Mucosa of descending colon (tissue), 3 donors: ENCODE data around the gene UBA6. TPM values are rescaled to one million over a fixed set of nuclear protein-coding genes. Genes with fewer than 3 reads are reported as not detected.
"Not testable (repeated sequence)": the region's sequence is repeated elsewhere in the genome, so short reads cannot be mapped to it uniquely, and the experiment has no call there.

Source experiments
- ATAC-seq: fragments of 200-7000 bp; cut with Tn5 transposase; one replicate; pipeline ENCODE4 v1.9.1; 2020; ENCODE audit warnings: mild to moderate bottlenecking, moderate library complexity
- DNase-seq, 3 donors: peaks; one replicate each; pipeline ENCODE4 v3.0.0-alpha.2; 2020
- H3K36me3 ChIP-seq: fragments of 200-600 bp; one replicate; pipeline ENCODE4 v1.8.0; 2021; ENCODE audit warnings: low read depth, mild to moderate bottlenecking
- H3K4me1 ChIP-seq: fragments of 200-600 bp; one replicate; pipeline ENCODE4 v1.8.0; 2021; ENCODE audit warnings: low read depth, mild to moderate bottlenecking
- H3K4me3 ChIP-seq: fragments of 200-600 bp; one replicate; pipeline ENCODE4 v1.8.0; 2021; ENCODE audit warnings: mild to moderate bottlenecking
- H3K9me3 ChIP-seq: fragments of 200-600 bp; one replicate; pipeline ENCODE4 v1.8.0; 2021; ENCODE audit warnings: mild to moderate bottlenecking
- intact Hi-C, 2 donors: fragments of 100-400 bp; cut with DNase I in 1 of 2; cut with micrococcal nuclease in 1 of 2; formaldehyde crosslinking; loops; one replicate each; pipeline versions ENCODE4 v1.11.0 to v1.11.1; 2022; cut with DNase I, micrococcal nuclease
- total RNA-seq, 3 donors: library from RNA; stranded (reverse); fragmentation: NEBNext Ultra II Directional in 2 of 3; extraction: Animal tissue kit (Norgen Biotek cat#: 25700) in 2 of 3; gene quantifications; one replicate each; pipeline versions ENCODE4 v1.2.1 to v1.2.4, GENCODE V29; 2021 to 2023
- TF ChIP-seq, protein P1 (sequence below): fragments of 200-600 bp; IDR thresholded peaks from one replicate; pipeline ENCODE4 v1.8.0; 2022; ENCODE audit warnings: antibody characterized with exemption, mild to moderate bottlenecking
- donor health status: DM: no; HTN: no; CAD: no; lungs with moderate emphysema.
- donor health status: DM: no; HTN: no; CAD: no.
- donor health status: DM: no; HTN: yes; CAD: no.

Gene UBA6
- total RNA-seq, 3 donors from 2014 or later: 35.1 to 49.2 (median 47.9) TPM

DNA sequence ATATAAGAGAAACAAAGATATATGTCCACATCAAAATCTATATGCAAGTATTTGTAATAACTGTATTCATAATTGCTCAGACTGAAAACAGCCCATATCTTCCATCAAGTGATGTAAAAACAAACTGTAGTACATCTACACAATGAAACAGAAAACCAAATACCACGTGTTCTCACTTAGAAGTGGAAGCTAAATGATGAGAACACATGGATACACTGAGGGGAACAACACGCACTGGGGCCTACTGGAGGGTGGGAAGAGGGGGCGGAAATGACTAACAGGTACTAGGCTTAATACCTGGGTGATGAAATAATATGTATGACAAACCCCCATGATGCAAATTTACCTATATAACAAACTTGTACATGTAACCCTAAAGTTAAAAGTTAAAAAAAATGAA is 42.7 kb downstream of the UBA6 start:
- no peaks in the 10 kb centered on the region for H3K4me1 ChIP-seq
- no peak for ATAC-seq
- intact Hi-C loops: no loop called here
- peaks cover 12% of the 10 kb centered on the region for H3K9me3 ChIP-seq
- DNase-seq: no peak
- TF ChIP-seq, protein P1, sequence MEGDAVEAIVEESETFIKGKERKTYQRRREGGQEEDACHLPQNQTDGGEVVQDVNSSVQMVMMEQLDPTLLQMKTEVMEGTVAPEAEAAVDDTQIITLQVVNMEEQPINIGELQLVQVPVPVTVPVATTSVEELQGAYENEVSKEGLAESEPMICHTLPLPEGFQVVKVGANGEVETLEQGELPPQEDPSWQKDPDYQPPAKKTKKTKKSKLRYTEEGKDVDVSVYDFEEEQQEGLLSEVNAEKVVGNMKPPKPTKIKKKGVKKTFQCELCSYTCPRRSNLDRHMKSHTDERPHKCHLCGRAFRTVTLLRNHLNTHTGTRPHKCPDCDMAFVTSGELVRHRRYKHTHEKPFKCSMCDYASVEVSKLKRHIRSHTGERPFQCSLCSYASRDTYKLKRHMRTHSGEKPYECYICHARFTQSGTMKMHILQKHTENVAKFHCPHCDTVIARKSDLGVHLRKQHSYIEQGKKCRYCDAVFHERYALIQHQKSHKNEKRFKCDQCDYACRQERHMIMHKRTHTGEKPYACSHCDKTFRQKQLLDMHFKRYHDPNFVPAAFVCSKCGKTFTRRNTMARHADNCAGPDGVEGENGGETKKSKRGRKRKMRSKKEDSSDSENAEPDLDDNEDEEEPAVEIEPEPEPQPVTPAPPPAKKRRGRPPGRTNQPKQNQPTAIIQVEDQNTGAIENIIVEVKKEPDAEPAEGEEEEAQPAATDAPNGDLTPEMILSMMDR: no peak
- no peak overlapping the region for H3K4me3 ChIP-seq
- peaks cover 12% of the 10 kb centered on the region for H3K36me3 ChIP-seq

DNA sequence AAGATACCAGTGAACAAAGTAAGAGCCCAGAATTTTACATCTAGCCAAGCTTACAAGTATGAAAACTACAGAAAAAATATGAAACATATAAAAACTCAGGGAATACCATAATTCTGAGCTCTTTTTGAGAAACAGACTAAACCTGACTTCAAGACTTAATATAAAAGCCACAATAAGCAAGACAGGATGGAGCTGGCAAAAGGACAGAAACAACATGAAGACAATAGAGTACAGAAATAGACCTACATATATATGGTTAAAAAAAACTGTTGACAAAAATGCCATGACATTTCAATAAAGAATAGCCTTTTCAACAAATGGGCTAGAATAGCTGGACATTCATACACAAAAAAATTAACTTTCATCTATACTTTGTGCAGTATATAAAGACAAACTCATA is 49.4 kb downstream of the UBA6 start:
- Histone ChIP-seq H3K4me1 (no peaks in the 10 kb centered on the region), H3K36me3 (no peaks in the 10 kb centered on the region), H3K9me3 (no peaks in the 10 kb centered on the region), H3K4me3 (no peak overlapping the region)
- no peak for ATAC-seq
- intact Hi-C loops: no loop called here
- TF ChIP-seq, protein P1: no peak
- DNase-seq: no peak

DNA sequence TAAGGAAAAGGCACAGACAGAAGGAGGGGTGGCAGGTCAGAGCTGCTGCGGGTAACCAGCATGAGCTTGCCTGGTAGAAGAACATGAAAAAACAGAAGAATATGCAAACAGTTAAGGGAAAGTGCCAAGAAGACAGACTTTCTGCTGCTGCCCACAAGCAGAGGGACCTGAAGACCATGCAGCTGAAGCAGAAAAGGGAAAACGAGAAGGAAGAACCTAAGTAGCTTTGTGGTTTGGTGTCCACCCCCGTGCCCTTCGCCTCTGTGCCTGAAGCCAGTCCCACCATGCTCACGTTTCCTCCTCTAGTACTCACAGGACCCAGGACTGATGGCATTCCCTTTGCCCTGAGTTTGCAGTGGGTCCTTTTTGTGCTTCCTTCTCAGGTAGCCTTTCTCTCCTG is 62.8 kb downstream of the UBA6 start:
- TF ChIP-seq, protein P1: no peak
- intact Hi-C loops: no loop called here
- Histone ChIP-seq H3K36me3 (no peaks in the 10 kb centered on the region), H3K9me3 (no peaks in the 10 kb centered on the region), H3K4me1 (no peaks in the 10 kb centered on the region), H3K4me3 (no peak overlapping the region)
- ATAC-seq (no peak), DNase-seq (no peak)

DNA sequence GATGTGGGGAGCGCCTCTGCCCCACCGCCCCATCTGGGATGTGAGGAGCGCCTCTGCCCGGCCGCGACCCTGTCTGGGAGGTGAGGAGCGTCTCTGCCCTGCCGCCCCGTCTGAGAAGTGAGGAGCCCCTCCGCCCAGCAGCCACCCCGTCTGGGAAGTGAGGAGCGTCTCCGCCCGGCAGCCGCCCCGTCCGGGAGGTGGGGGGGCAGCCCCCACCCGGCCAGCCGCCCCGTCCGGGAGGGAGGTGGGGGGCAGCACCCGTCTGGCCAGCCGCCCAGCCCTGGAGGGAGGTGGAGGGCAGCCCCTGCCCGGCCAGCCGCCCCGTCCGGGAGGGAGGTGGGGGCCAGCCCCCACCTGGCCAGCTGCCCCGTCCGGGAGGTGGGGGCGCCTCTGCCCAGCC is 64.0 kb downstream of the UBA6 start:
- H3K36me3 ChIP-seq, H3K9me3 ChIP-seq, H3K4me1 ChIP-seq, ATAC-seq, H3K4me3 ChIP-seq, DNase-seq, intact Hi-C loops: not testable (repeated sequence)

DNA sequence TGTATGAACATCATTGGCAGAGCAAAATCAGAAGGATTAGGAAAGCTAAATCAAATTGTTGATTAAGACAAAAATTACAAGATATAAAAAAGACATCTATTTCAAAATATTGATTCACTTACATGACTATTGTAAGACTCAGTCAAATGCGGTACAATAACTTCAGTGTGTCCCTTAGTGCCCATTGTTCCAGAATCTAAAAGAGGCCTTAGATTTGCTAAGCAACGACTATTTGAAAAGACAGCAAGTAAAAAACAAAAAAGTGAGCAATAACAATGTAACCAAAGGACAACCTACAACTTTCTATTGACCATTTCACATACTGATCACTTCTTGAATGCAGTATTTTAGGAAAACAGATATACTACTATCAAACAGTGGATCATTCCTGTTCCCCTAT is 65.6 kb downstream of the UBA6 start:
- Histone ChIP-seq H3K4me3 (no peak overlapping the region), H3K9me3 (no peaks in the 10 kb centered on the region), H3K4me1 (no peaks in the 10 kb centered on the region), H3K36me3 (no peaks in the 10 kb centered on the region)
- DNase-seq (no peak), ATAC-seq (no peak)
- intact Hi-C loops: no loop called here
- TF ChIP-seq, protein P1: no peak

DNA sequence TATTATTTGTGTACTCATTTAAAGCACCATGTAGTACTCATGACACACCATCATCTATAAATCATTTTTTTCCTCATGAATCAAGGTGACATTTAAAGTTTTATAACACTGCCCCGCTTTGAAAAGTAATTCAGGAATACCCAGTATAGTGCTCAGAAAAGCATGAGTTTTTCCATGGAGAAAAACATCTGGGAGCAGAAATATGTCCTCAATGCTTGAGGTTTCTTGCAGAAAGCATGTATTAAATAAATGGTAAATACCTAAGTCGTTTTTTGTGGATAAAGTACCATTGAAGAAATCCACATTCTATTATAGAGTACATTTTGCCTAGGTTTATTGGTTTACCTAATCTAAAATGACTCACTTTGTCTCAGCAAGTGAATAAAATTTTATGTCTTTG is 66.2 kb downstream of the UBA6 start:
- DNase-seq: no peak
- Histone ChIP-seq H3K4me1 (no peaks in the 10 kb centered on the region), H3K9me3 (no peaks in the 10 kb centered on the region), H3K36me3 (no peaks in the 10 kb centered on the region), H3K4me3 (no peak overlapping the region)
- ATAC-seq: no peak
- intact Hi-C loops: no loop called here
- TF ChIP-seq, protein P1: no peak
